ENCODE results near the gene PTPN14.
"Not testable (repeated sequence)": the region's sequence is repeated elsewhere in the genome, so short reads cannot be mapped to it uniquely, and the experiment has no call there.

PTPN14 gene

GRCh38 chr1:214579183-214579582 lies 27.8 kb upstream of the PTPN14 start:
- no peak overlapping the region for H3K4me2 ChIP-seq (ENCODE audit: low read length)
- no peaks in the 10 kb centered on the region for H3K79me2 ChIP-seq (ENCODE audit: control insufficient read depth, insufficient read depth, low read length, poor library complexity)
- H3K27ac ChIP-seq (ENCODE audit: low read depth, low read length): no peak overlapping the region
- peaks cover 3% of the 10 kb centered on the region for H3K9me3 ChIP-seq (ENCODE audit: insufficient read depth, low read depth, low read length)
- H4K91ac ChIP-seq (ENCODE audit: low read depth, low read length): no peak overlapping the region
- peaks cover 0 to 4% of the 10 kb centered on the region in 2 experiments for H3K4me1 ChIP-seq (ENCODE audit: control insufficient read depth in 1 of 2, insufficient read depth in 2 of 2, low read length in 2 of 2)
- peaks cover 0 to 3% of the 10 kb centered on the region in 2 experiments for H3K36me3 ChIP-seq (ENCODE audit: control insufficient read depth in 1 of 2, insufficient read depth in 2 of 2, low read length in 2 of 2)
- H4K8ac ChIP-seq (ENCODE audit: low read depth, low read length): no peak overlapping the region
- no peak overlapping the region for H2AK5ac ChIP-seq (ENCODE audit: low read length)
- H3K27me3 ChIP-seq (ENCODE audit: insufficient read depth, low read length): no peaks in the 10 kb centered on the region
- peaks cover 4% of the 10 kb centered on the region for H3K79me1 ChIP-seq (ENCODE audit: low read length)
- no peak overlapping the region for H3K9ac ChIP-seq (ENCODE audit: low read length)
- H2BK120ac ChIP-seq (ENCODE audit: insufficient read depth, low read length, poor library complexity): no peak overlapping the region
- no peak overlapping the region for H3K23ac ChIP-seq (ENCODE audit: low read length)
- H2BK5ac ChIP-seq (ENCODE audit: low read depth, low read length, poor library complexity): no peak overlapping the region
- no peak overlapping the region for H3K4me3 ChIP-seq (ENCODE audit: low read depth, low read length)
- no peak for DNase-seq
- H3K4ac ChIP-seq (ENCODE audit: low read depth, low read length): no peak overlapping the region
- H4K12ac ChIP-seq (ENCODE audit: low read depth, low read length): no peak overlapping the region
- no peak overlapping the region for H3K14ac ChIP-seq (ENCODE audit: low read length)
- H3K18ac ChIP-seq (ENCODE audit: low read length): no peak overlapping the region
- H2AFZ ChIP-seq (ENCODE audit: insufficient read depth, low read length, poor library complexity): no peak overlapping the region
- no peak overlapping the region for H2BK12ac ChIP-seq (ENCODE audit: low read length)

DNA sequence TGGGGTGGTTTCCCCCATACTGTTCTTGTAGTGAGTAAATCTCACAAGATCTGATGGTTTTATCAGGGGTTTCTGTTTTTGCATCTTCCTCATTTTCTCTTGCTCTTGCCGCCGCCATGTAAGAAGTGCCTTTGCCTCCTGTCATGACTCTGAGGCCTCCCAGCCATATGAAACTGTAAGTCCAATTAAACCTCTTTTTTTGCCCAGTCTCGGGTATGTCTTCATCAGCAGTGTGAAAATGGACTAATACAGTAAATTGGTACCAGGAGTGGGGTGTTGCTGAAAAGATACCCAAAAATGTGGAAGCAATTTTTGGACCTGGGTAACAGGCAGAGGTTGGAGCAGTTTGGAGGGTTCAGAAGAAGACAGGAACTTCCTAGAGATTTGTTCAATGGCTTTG lies 24.7 kb upstream of the PTPN14 start:
- not testable (repeated sequence) for H4K12ac ChIP-seq (ENCODE audit: low read depth, low read length); DNase-seq; H3K4me2 ChIP-seq (ENCODE audit: low read length); H3K79me2 ChIP-seq (ENCODE audit: control insufficient read depth, insufficient read depth, low read length, poor library complexity); H3K4me3 ChIP-seq (ENCODE audit: low read depth, low read length); H3K27ac ChIP-seq (ENCODE audit: low read depth, low read length); H4K91ac ChIP-seq (ENCODE audit: low read depth, low read length); H2BK12ac ChIP-seq (ENCODE audit: low read length); H3K14ac ChIP-seq (ENCODE audit: low read length); H3K23ac ChIP-seq (ENCODE audit: low read length); H4K8ac ChIP-seq (ENCODE audit: low read depth, low read length); H3K27me3 ChIP-seq (ENCODE audit: insufficient read depth, low read length); H2BK5ac ChIP-seq (ENCODE audit: low read depth, low read length, poor library complexity); H2AK5ac ChIP-seq (ENCODE audit: low read length); H3K36me3 ChIP-seq (ENCODE audit: control insufficient read depth in 1 of 2, insufficient read depth in 2 of 2, low read length in 2 of 2); H2BK120ac ChIP-seq (ENCODE audit: insufficient read depth, low read length, poor library complexity); H3K4ac ChIP-seq (ENCODE audit: low read depth, low read length); H3K9me3 ChIP-seq (ENCODE audit: insufficient read depth, low read depth, low read length); H3K18ac ChIP-seq (ENCODE audit: low read length); H3K9ac ChIP-seq (ENCODE audit: low read length); H3K4me1 ChIP-seq (ENCODE audit: control insufficient read depth in 1 of 2, insufficient read depth in 2 of 2, low read length in 2 of 2); H3K79me1 ChIP-seq (ENCODE audit: low read length); H2AFZ ChIP-seq (ENCODE audit: insufficient read depth, low read length, poor library complexity)
- no CpG with 5 or more reads among the region's 3 CpGs for WGBS (ENCODE audit: extremely low coverage, insufficient coverage, insufficient read length)

DNA sequence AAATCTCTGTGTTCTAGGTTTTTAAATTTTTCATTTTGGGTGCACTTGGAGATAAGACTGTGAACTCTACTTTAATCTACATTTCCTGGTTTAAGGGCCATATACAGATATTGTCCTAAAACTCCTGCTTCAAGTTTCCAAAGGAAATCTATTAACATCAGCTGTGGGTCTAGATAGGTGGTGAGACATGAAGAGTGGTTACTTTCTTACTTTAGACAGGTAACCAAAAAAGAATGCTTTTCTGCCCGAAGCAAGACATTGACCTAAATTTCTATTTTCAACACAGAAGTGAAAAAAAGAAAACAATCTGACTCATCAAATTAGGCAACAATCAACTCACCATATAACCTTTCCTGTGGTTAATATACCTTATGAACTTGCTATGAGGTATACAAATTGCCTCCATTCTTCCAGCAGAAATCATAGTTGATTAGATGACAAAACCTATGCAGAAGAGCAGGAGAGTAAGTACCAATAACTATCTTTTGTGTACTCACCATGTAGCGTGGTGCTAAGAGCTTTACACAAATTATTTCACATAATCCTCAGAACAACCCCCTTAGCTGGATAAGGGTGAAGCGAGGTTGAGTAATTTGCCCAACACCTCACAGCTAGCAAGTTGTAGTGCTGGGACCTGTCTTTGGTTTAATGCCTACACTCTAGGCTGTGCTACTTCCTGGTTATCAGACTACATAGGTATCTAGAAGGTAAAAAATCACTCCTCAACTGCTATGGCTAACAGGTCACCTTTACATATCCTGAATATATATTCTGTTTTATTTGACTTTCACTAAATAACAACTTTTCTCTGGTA lies 23.4 kb upstream of the PTPN14 start:
- H3K27me3 ChIP-seq (ENCODE audit: insufficient read depth, low read length): no peaks in the 10 kb centered on the region
- no CpG with 5 or more reads among the region's 3 CpGs for WGBS (ENCODE audit: extremely low coverage, insufficient coverage, insufficient read length)

GRCh38 chr1:214573386-214574318 lies 22.2 kb upstream of the PTPN14 start:
- H3K23ac ChIP-seq (ENCODE audit: low read length): no peak overlapping the region
- H4K12ac ChIP-seq (ENCODE audit: low read depth, low read length): no peak overlapping the region
- H3K14ac ChIP-seq (ENCODE audit: low read length): no peak overlapping the region
- DNase-seq: peak; percentile 21 to 82
- peaks cover 3% of the 10 kb centered on the region for H3K9me3 ChIP-seq (ENCODE audit: insufficient read depth, low read depth, low read length)
- no peak overlapping the region for H3K4ac ChIP-seq (ENCODE audit: low read depth, low read length)
- peaks cover 4 to 7% of the 10 kb centered on the region in 2 experiments for H3K4me1 ChIP-seq (ENCODE audit: control insufficient read depth in 1 of 2, insufficient read depth in 2 of 2, low read length in 2 of 2)
- H3K36me3 ChIP-seq (ENCODE audit: control insufficient read depth in 1 of 2, insufficient read depth in 2 of 2, low read length in 2 of 2): peaks cover 0 to 3% of the 10 kb centered on the region in 2 experiments
- peak overlapping the region; percentile 64 for H4K91ac ChIP-seq (ENCODE audit: low read depth, low read length)
- H3K79me1 ChIP-seq (ENCODE audit: low read length): peaks cover 9% of the 10 kb centered on the region
- H3K18ac ChIP-seq (ENCODE audit: low read length): no peak overlapping the region
- WGBS (ENCODE audit: extremely low coverage, insufficient coverage, insufficient read length): no CpG with 5 or more reads among the region's 11 CpGs
- no peaks in the 10 kb centered on the region for H3K79me2 ChIP-seq (ENCODE audit: control insufficient read depth, insufficient read depth, low read length, poor library complexity)
- no peak overlapping the region for H3K9ac ChIP-seq (ENCODE audit: low read length)
- peak overlapping the region; percentile 82 for H2BK5ac ChIP-seq (ENCODE audit: low read depth, low read length, poor library complexity)
- H3K4me2 ChIP-seq (ENCODE audit: low read length): no peak overlapping the region
- no peak overlapping the region for H2AFZ ChIP-seq (ENCODE audit: insufficient read depth, low read length, poor library complexity)
- no peak overlapping the region for H3K4me3 ChIP-seq (ENCODE audit: low read depth, low read length)
- H4K8ac ChIP-seq (ENCODE audit: low read depth, low read length): no peak overlapping the region
- H2BK12ac ChIP-seq (ENCODE audit: low read length): no peak overlapping the region
- peak overlapping the region; percentile 43 for H3K27ac ChIP-seq (ENCODE audit: low read depth, low read length)
- no peak overlapping the region for H2BK120ac ChIP-seq (ENCODE audit: insufficient read depth, low read length, poor library complexity)
- no peak overlapping the region for H2AK5ac ChIP-seq (ENCODE audit: low read length)
- no peaks in the 10 kb centered on the region for H3K27me3 ChIP-seq (ENCODE audit: insufficient read depth, low read length)

More for the DNA sequence above, 23.4 kb upstream of the PTPN14 start:
- peak overlapping the region; percentile 61 for H2AK5ac ChIP-seq (ENCODE audit: low read length)
- no peaks in the 10 kb centered on the region for H3K79me2 ChIP-seq (ENCODE audit: control insufficient read depth, insufficient read depth, low read length, poor library complexity)
- H2BK120ac ChIP-seq (ENCODE audit: insufficient read depth, low read length, poor library complexity): no peak overlapping the region
- peak overlapping the region; percentile 83 for H2BK12ac ChIP-seq (ENCODE audit: low read length)
- no peak overlapping the region for H2AFZ ChIP-seq (ENCODE audit: insufficient read depth, low read length, poor library complexity)
- H3K27ac ChIP-seq (ENCODE audit: low read depth, low read length): no peak overlapping the region
- no peak overlapping the region for H2BK5ac ChIP-seq (ENCODE audit: low read depth, low read length, poor library complexity)
- no peak overlapping the region for H3K4me3 ChIP-seq (ENCODE audit: low read depth, low read length)
- H4K91ac ChIP-seq (ENCODE audit: low read depth, low read length): no peak overlapping the region
- DNase-seq: peak; percentile 30 to 95
- H3K18ac ChIP-seq (ENCODE audit: low read length): no peak overlapping the region
- H3K9me3 ChIP-seq (ENCODE audit: insufficient read depth, low read depth, low read length): peaks cover 3% of the 10 kb centered on the region
- no peak overlapping the region for H4K8ac ChIP-seq (ENCODE audit: low read depth, low read length)
- peaks cover 4 to 7% of the 10 kb centered on the region in 2 experiments for H3K4me1 ChIP-seq (ENCODE audit: control insufficient read depth in 1 of 2, insufficient read depth in 2 of 2, low read length in 2 of 2)
- H3K14ac ChIP-seq (ENCODE audit: low read length): no peak overlapping the region
- no peak overlapping the region for H3K23ac ChIP-seq (ENCODE audit: low read length)
- H3K4ac ChIP-seq (ENCODE audit: low read depth, low read length): no peak overlapping the region
- no peak overlapping the region for H4K12ac ChIP-seq (ENCODE audit: low read depth, low read length)
- peaks cover 0 to 3% of the 10 kb centered on the region in 2 experiments for H3K36me3 ChIP-seq (ENCODE audit: control insufficient read depth in 1 of 2, insufficient read depth in 2 of 2, low read length in 2 of 2)
- H3K9ac ChIP-seq (ENCODE audit: low read length): no peak overlapping the region
- no peak overlapping the region for H3K4me2 ChIP-seq (ENCODE audit: low read length)
- peaks cover 9% of the 10 kb centered on the region for H3K79me1 ChIP-seq (ENCODE audit: low read length)
